ENCODE measurements around the gene INHBE. TPM values are rescaled to one million over a fixed set of nuclear protein-coding genes. Genes with fewer than 3 reads are reported as not detected.

INHBE gene
- total RNA-seq, 2 experiments from 2014 or later = not detected

GRCh38 chr12:57485695-57486094, 30.6 kb downstream of the INHBE start:
- no peak for ATAC-seq (ENCODE audit: poor library complexity)
- H3K4me3 ChIP-seq (ENCODE audit: low read length) = no peak overlapping the region
- H3K9me3 Mint-ChIP-seq = no peaks in the 10 kb centered on the region
- peaks cover 21% of the 10 kb centered on the region for H3K36me3 ChIP-seq (ENCODE audit: insufficient read depth, low read length)
- H3K36me3 Mint-ChIP-seq (ENCODE audit: low read depth) = peaks cover 38% of the 10 kb centered on the region
- TF ChIP-seq, protein P1, sequence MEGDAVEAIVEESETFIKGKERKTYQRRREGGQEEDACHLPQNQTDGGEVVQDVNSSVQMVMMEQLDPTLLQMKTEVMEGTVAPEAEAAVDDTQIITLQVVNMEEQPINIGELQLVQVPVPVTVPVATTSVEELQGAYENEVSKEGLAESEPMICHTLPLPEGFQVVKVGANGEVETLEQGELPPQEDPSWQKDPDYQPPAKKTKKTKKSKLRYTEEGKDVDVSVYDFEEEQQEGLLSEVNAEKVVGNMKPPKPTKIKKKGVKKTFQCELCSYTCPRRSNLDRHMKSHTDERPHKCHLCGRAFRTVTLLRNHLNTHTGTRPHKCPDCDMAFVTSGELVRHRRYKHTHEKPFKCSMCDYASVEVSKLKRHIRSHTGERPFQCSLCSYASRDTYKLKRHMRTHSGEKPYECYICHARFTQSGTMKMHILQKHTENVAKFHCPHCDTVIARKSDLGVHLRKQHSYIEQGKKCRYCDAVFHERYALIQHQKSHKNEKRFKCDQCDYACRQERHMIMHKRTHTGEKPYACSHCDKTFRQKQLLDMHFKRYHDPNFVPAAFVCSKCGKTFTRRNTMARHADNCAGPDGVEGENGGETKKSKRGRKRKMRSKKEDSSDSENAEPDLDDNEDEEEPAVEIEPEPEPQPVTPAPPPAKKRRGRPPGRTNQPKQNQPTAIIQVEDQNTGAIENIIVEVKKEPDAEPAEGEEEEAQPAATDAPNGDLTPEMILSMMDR (IDR thresholded peaks at IDR 0.05) = no peak
- intact Hi-C loops (cut with DNase I, micrococcal nuclease) = loop anchor here (2.0 to 5.0 kb wide), 2 partner anchors 61 to 62 kb away; partner anchors contain the start of gene DCTN2 (in 2 of the 2)
- H3K27ac ChIP-seq (ENCODE audit: low read depth in 1 of 2, low read length in 2 of 2) = no peak overlapping the region
- POLR2A ChIA-PET = interaction anchor here (0.7 to 2.3 kb wide), 5 partner anchors 9 to 106 kb away, joined by 3 to 7 read pairs (median 5); partner anchors contain the start of gene DDIT3
- H3K27ac Mint-ChIP-seq = peak overlapping the region; percentile 42
- H3K27me3 ChIP-seq (ENCODE audit: control insufficient read depth in 1 of 2, insufficient read depth in 2 of 2, low read length in 2 of 2) = no peaks in the 10 kb centered on the region
- CTCF ChIA-PET = interaction anchor here (0.7 to 2.9 kb wide), 2 partner anchors 9 to 23 kb away, joined by 3 to 12 read pairs; no protein-coding TSS in a partner anchor
- H3K9me3 ChIP-seq (ENCODE audit: control insufficient read depth in 1 of 2, insufficient read depth in 1 of 2, low read length in 2 of 2) = no peaks in the 10 kb centered on the region
- H3K4me1 Mint-ChIP-seq (ENCODE audit: low read depth) = peaks cover 45% of the 10 kb centered on the region
- H3K4me1 ChIP-seq (ENCODE audit: insufficient read depth, low read length) = peaks cover 40% of the 10 kb centered on the region
- no peak for DNase-seq
- H3K27me3 Mint-ChIP-seq = no peaks in the 10 kb centered on the region
- no peak overlapping the region for H3K4me3 Mint-ChIP-seq

DNA sequence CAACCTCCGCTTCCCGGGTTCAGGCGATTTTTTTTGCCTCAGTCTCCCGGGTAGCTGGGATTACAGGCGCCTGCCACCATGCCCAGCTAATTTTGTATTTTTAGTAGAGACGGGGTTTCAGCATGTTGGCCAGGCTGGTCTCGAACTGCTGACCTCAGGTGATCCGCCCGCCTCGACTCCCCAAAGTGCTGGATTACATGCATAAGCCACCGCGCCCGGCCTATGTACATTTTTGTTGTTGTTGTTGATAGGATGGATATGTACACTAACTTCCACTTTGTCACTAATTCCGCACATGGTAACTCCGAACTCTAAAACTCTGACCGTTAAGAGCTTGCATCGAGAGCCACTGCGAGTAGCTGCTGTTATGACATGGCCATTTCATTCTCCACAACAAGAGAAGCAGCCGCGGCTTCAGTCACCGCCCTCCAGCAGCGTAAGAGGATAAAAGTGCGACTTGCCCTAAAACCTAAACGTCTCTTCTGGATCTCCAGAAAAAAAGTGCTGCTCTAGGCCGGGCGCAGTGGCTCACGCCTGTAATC, 32.0 kb downstream of the INHBE start:
- ChIA-PET POLR2A (interaction anchor here (1.0 to 2.5 kb wide), 5 partner anchors 8 to 33 kb away, joined by 6 to 15 read pairs (median 7); partner anchors contain the start of genes ARHGAP9 and DDIT3), CTCF (interaction anchor here (2.9 kb wide), 1 partner anchor 10 kb away, joined by 12 read pairs; no protein-coding TSS in a partner anchor)
- Histone ChIP-seq H3K4me1 (ENCODE audit: insufficient read depth, low read length) (peaks cover 26% of the 10 kb centered on the region), H3K36me3 (ENCODE audit: insufficient read depth, low read length) (peaks cover 33% of the 10 kb centered on the region), H3K27ac (ENCODE audit: low read depth in 1 of 2, low read length in 2 of 2) (peak overlapping the region in 1 of 2 donors; percentile 29), H3K27me3 (ENCODE audit: control insufficient read depth in 1 of 2, insufficient read depth in 2 of 2, low read length in 2 of 2) (no peaks in the 10 kb centered on the region), H3K4me3 (ENCODE audit: low read length) (no peak overlapping the region), H3K9me3 (ENCODE audit: control insufficient read depth in 1 of 2, insufficient read depth in 1 of 2, low read length in 2 of 2) (no peaks in the 10 kb centered on the region)
- TF ChIP-seq, protein P1 (IDR thresholded peaks at IDR 0.05) = no peak
- peak in 1 of 14 experiments; percentile 44 for DNase-seq
- intact Hi-C loops (cut with DNase I, micrococcal nuclease) = loop anchor here (2.0 to 5.0 kb wide), 2 partner anchors 60 kb away; partner anchors contain the start of gene DCTN2 (in 2 of the 2)
- Mint-ChIP-seq H3K27me3 (no peaks in the 10 kb centered on the region), H3K4me3 (peak overlapping the region; percentile 98), H3K36me3 (ENCODE audit: low read depth) (peaks cover 53% of the 10 kb centered on the region), H3K4me1 (ENCODE audit: low read depth) (peaks cover 37% of the 10 kb centered on the region), H3K27ac (peak overlapping the region; percentile 90), H3K9me3 (no peaks in the 10 kb centered on the region)
- no peak for ATAC-seq (ENCODE audit: poor library complexity)

DNA sequence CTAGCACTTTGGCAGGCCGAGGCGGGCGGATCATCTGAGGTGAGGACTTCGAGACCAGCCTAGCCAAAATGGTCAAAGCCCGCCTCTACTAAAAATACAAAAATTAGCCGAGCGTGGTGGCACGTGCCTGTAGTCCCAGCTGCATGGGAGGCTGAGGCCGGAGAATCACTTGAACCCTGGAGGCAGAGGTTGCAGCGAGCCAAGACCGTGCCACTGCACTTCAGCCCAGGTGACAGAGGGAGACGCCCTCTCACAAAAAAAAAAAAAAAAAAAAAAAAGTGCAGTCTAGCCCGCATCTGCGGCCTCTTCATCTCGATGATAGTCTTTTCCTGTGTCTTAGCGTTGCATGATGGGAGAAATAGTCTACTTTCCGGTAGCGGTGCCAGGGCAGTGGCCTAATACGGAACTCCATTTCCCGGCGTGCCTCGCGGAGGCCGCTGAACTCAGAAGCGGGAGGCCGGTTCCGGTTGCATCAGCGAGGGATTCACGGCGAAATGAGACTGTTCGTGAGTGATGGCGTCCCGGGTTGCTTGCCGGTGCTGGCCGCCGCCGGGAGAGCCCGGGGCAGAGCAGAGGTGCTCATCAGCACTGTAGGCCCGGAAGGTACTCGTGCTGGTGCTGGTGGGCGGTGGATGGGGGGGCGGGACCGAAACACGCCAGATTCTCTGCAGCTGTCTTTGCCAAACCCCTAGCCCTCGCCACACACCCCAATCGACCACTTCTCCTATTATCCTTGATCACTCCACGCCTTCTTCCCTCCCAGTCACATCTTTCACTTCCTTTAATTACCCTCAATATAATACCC, 32.7 kb downstream of the INHBE start, which contains the start of gene MARS1:
Gene MARS1 (plus strand): TSS at position 472 of the 805 bp plus-strand sequence. CDS start 23 bp downstream, at position 495.
- ChIA-PET CTCF (interaction anchor here (1.4 to 2.9 kb wide), 2 partner anchors 11 to 29 kb away, joined by 5 to 12 read pairs; partner anchors contain the start of gene GLI1), POLR2A (interaction anchor here (1.0 to 2.5 kb wide), 5 partner anchors 8 to 32 kb away, joined by 6 to 15 read pairs (median 7); partner anchors contain the start of genes ARHGAP9 and DDIT3)
- TF ChIP-seq, protein P1 (IDR thresholded peaks at IDR 0.05) = no peak
- Histone ChIP-seq H3K36me3 (ENCODE audit: insufficient read depth, low read length) (peaks cover 37% of the 10 kb centered on the region), H3K27ac (ENCODE audit: low read depth in 1 of 2, low read length in 2 of 2) (peak within 1 kb of the TSS; percentile 80 to 86), H3K27me3 (ENCODE audit: control insufficient read depth in 1 of 2, insufficient read depth in 2 of 2, low read length in 2 of 2) (no peaks in the 10 kb centered on the region), H3K9me3 (ENCODE audit: control insufficient read depth in 1 of 2, insufficient read depth in 1 of 2, low read length in 2 of 2) (no peaks in the 10 kb centered on the region), H3K4me3 (ENCODE audit: low read length) (peak within 1 kb of the TSS; percentile 98), H3K4me1 (ENCODE audit: insufficient read depth, low read length) (peaks cover 26% of the 10 kb centered on the region)
- peak within 1 kb of the TSS; percentile 90 for H3K27ac Mint-ChIP-seq
- peaks cover 40% of the 10 kb centered on the region for H3K4me1 Mint-ChIP-seq (ENCODE audit: low read depth)
- DNase-seq (peak; percentile 80 to 98 (median 88)), ATAC-seq (ENCODE audit: poor library complexity) (peak; percentile 96)
- no peaks in the 10 kb centered on the region for H3K27me3 Mint-ChIP-seq
- intact Hi-C loops (cut with DNase I, micrococcal nuclease) = loop anchor here (2.0 to 5.0 kb wide), 2 partner anchors 59 to 60 kb away; partner anchors contain the start of gene DCTN2 (in 2 of the 2)
- no peaks in the 10 kb centered on the region for H3K9me3 Mint-ChIP-seq
- H3K4me3 Mint-ChIP-seq = peak within 1 kb of the TSS; percentile 98
- H3K36me3 Mint-ChIP-seq (ENCODE audit: low read depth) = peaks cover 59% of the 10 kb centered on the region

All from CD4-positive, alpha-beta T cell (primary cell).